ENCODE data around the gene PRICKLE4. TPM values are rescaled to one million over a fixed set of nuclear protein-coding genes. Genes with fewer than 3 reads are reported as not detected.

The PRICKLE4 gene
- total and polyA plus RNA-seq, 2 of the 8 experiments (the other 6 are each of a cell fraction or from before 2014, with no cell fraction given), result 0.32 to 1.4 TPM

- TF ChIP-seq, protein P1, sequence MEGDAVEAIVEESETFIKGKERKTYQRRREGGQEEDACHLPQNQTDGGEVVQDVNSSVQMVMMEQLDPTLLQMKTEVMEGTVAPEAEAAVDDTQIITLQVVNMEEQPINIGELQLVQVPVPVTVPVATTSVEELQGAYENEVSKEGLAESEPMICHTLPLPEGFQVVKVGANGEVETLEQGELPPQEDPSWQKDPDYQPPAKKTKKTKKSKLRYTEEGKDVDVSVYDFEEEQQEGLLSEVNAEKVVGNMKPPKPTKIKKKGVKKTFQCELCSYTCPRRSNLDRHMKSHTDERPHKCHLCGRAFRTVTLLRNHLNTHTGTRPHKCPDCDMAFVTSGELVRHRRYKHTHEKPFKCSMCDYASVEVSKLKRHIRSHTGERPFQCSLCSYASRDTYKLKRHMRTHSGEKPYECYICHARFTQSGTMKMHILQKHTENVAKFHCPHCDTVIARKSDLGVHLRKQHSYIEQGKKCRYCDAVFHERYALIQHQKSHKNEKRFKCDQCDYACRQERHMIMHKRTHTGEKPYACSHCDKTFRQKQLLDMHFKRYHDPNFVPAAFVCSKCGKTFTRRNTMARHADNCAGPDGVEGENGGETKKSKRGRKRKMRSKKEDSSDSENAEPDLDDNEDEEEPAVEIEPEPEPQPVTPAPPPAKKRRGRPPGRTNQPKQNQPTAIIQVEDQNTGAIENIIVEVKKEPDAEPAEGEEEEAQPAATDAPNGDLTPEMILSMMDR (IDR thresholded peaks at IDR 0.05; ENCODE audit: control extremely low read depth in 1 of 3, insufficient read depth in 1 of 3, low read depth in 1 of 3, low read length in 3 of 3), result no peak
- TF ChIP-seq HDAC6 (IDR thresholded peaks at IDR 0.05; ENCODE audit: low read depth, low read length) (no peak), KDM1A (IDR thresholded peaks at IDR 0.05; ENCODE audit: borderline replicate concordance, low read length) (no peak), POU5F1 (IDR thresholded peaks at IDR 0.05; ENCODE audit: low read depth, low read length) (no peak), CHD2 (IDR thresholded peaks at IDR 0.05; ENCODE audit: low read length) (no peak), JUN (IDR thresholded peaks at IDR 0.05; ENCODE audit: low read depth, low read length) (no peak)
Observed at GRCh38 chr6:41771058-41771983, 9.3 kb upstream of the PRICKLE4 start (continued).
